COLO668 (cell line): Measurements from ENCODE around the gene MYBBP1A.

ENCODE experiments used
- DNase-seq: peaks from one replicate; lab custom pipeline; 2025; ENCODE audit not compliant: unreplicated experiment; lab: John Stamatoyannopoulos, UW

Gene MYBBP1A

GRCh38 chr17:4572131-4572530, 16.9 kb upstream of the MYBBP1A start:
- no peak for DNase-seq

DNA sequence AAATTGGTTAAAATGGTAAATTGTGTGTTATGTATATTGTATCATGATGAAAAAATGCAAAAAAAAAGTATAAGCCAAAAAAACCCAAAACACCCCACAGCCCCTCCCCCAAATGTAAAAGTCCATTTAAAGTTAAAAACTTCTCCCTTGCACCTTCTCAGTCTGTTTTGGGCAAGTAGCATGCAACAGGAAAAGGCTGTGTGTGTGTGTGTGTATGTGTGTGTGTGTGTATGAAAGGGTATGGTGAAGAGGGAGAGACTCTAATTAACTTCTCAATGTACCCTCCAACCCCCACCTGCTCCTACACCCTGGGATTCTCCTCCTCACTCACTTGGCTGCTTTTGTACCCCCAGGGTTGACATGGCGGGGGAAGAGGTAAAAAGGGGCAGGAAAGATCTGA, 14.4 kb upstream of the MYBBP1A start:
- DNase-seq = no peak

GRCh38 chr17:4566785-4567184, 11.6 kb upstream of the MYBBP1A start:
- DNase-seq = peak; percentile 44

DNA sequence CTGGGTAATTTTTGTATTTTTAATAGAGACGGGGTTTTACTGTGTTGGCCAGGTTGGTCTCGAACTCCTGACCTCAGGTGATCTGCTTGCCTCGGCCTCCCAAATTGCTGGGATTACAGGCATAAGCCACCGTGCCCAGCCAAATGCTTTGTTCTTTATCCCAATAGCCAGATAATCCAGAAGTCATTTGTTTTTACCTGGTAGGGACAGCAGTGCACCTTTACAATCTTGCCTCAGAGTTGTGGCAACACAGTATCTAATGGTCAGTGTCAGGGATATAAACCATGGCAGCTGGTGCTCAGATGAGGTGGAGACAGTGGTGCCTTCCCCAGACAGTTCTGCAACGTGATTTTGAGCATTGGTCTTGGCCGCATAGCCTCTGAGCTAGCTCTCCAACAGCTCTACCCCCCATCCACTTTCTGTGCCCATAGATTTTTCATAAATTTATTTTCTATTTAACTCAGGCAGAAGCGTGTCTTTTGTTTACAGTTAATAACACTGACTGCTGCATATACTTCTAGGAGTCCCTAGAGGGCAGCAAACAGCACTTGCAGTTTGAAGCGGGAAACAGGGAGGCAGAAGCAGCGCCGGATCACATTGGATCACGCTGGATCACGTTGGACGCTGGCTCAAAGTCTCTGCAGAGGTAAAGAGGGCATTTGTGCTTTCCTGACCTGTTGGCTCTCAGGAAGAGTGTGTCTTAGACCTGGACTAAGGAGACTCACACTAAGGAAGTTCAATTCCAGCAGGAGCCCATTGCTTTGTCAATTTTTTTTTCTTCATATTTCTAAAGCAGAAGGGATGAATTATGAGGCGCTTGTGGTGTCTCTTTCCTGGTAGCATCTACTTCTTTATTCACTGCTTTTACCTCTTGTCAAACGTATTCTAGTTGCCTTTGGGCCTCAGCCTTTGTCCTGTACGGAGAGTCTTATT, 10.3 kb upstream of the MYBBP1A start:
- peak; percentile 51 for DNase-seq

- no peak for DNase-seq
Measured at GRCh38 chr17:4562015-4562969, 7.1 kb upstream of the MYBBP1A start.

DNA sequence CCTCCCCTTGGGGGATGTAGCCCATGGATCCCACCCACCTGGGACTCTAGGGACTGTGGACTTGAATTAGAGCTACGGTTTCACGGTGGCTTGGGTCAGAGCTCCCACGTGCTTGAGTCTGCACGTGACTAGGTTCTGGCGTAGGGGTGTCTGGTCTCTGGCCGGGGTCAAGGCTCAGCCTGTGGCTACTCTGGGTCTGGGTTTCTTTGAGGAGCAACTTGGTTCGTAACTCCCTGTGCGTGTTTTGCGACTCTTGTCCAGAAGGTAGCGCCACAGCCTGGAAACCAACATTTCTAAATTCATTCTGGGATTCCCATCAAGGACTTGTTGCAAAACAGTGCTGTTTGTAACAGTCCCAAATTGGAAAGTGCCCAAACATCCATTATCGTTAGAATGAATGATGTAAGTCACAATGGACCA, 5.7 kb upstream of the MYBBP1A start:
- DNase-seq = no peak

DNA sequence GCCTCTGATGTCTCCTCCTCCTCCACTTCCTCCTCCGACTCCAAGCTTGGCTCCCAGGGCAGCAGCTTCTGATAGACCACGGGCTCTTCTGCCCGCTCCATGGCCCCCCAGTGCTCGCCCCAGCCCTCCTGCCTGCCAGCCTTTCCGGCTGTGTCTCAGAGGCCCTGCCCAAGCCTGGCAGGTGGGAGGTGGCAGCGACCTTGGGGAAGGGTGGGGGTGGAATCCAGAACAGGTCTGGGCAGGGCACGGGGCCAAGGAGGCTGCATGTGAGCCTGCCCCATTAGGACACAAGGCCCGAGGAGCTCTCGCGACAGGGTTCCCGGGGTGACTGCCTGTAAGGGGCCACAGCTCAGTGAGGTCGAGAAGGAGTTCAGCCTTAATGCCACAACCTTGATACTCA, 5.2 kb upstream of the MYBBP1A start, which contains the start of gene GGT6:
Gene GGT6 (minus strand): TSS at position 157 of the 400 bp plus-strand sequence. CDS start 56 bp downstream, at position 101.
- DNase-seq = peak; percentile 36

DNA sequence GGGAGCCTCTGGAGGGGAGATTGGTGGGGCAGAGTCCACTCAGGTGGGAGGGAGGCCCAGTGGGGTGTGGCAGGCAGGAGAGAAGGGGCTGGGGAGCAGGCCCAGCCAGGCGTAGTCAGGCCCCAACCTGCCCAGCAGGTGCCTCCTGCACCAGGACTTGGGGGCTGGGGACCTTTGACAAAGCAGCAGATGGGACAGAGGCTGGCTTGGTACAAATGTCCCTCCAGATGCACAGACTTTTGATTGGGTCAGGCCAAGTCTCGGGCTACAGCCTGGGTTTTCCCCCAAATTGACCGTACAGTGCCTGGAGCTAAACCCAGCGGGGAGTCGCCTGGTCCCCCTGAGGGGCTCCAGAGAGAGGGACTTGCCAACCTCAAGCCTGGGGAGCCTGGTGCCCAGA, 4.8 kb upstream of the MYBBP1A start:
- DNase-seq = peak; percentile 46

DNA sequence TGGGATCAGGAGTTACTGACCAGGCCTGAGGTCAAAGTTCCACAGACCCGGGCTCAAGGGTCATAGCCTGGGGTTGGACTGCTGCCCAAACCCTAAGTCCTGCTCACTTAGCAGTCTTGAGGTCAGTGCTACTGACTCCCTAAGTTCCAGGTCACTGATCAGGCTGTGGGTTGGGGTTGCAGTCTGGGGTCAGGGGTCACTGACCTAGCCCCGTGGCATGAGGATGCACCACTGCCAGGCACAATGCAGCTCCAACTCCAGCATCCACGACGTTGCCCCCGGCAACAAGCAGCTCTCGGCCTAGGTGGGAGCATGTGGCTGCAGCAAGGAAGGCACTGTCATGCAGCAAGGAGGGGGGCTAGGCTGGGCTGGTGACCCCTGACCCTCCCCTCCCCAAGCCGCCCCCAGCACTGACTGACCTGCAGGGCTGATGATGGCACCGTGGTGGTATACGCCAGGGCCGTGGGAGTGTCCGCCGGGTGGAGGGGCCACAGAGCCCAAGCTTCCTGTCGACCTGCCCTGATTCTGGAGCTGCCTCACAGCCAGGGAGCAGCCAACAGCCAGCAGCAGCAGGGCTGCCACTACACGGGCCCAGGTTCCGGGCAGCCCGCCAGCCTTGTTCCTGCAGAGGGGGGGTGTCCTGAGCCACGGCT, 4.1 kb upstream of the MYBBP1A start:
- peak; percentile 8 for DNase-seq

DNA sequence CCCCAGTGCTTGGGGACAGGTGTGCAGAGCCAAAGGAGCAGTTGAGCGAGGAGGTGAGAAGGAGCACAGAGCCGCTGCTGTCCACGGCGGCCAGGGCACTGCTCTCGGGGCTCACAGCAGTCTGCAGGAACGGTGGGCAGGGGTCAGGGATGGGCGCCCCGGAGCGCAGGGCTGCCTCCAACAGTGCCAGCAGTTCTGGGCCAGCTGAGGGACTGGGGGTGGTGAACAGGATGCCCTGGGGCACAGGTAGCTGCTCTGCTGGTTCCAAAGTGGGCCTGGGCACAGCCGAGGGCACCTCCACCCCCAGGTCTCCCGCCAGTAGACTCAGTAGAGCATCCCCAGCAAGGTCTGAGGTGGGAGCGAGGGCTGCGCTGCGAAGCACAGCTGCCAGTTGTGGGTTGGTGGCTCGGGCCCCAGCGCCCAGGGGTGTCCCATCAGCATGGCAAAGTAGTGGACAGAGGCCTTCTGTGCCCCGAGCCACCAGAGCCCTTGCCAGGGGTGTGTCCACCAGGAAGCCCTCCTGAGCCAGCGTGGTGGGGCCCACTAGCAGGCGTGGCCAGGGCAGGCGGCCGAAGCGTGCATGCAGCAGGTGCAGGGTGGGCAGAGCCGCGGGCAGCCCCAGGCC, 3.3 kb upstream of the MYBBP1A start:
- no peak for DNase-seq

- no peak for DNase-seq
Measured at GRCh38 chr17:4557626-4558346, 2.6 kb upstream of the MYBBP1A start.

- no peak for DNase-seq
Measured at GRCh38 chr17:4556996-4557395, 1.8 kb upstream of the MYBBP1A start.

DNA sequence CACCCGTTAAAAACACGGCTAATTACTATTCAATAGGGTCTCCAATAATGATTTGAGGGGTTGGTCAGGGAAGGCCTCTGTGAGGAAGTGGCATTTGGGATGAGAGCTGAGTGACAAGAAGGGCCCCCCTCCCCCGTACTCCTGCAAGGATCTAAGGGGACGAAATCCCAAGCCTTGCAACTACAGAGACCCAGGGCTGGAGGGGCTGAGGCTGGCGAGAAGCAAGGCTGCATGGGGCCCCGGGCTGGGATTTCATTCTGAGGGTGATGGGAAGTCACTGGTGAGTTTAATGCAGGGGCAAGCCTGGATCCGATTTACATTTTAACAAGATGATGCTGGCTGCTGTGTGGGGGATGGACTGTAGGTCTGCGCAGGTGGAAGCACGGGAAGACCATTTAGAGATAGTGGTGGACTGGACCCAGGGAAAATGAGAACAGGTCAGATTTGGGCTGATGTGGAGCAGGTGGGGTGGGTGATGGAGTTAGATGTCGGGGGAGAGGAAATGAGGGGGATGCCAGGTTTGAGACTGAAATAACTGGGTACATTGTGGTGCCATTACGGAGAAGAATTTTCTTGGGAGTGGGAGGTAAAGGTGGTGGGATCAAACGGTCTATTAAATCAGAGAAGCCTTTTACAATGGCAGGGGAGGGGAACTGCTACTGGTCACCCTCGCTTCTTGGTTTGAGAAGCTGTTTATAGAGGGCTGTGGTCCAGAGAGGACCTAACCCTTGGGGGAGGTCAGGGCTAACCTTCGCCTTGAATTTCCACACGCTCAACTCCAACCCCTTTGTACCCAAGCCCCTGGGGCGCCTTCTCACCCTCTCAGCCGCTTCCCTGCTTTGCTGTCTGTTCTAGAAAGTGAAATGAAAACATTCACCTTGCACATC, 932 bp upstream of the MYBBP1A start:
- no peak for DNase-seq

DNA sequence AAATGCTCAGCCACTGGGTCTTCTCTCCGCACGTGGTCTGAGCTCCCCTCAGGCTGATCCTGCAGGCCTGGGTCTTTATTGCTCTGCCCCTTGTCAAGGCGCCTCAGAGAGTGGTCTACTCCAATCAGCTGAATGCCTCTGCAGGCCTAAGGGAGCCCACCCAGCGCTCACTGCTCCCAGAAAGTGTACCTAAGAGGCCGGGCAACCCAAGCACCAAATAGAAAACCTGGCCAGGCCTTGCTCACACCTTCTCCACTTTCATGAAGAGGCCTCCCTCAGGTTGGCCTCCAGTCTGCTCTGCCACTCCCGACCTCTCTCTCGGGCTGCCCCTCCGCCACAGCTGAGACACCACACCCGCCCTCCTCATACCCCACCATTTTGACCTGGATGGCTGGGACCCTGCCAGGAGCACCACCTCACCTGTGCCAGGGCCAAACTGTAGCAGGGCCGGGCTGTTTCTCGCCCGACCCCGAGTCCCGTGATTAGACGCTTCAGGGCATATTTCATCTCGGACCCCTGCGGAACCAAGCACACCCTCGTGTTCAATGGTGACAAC, 665 bp downstream of the MYBBP1A start:
- DNase-seq = no peak

- DNase-seq = no peak
Measured at GRCh38 chr17:4553669-4554068, 1.5 kb downstream of the MYBBP1A start.

DNA sequence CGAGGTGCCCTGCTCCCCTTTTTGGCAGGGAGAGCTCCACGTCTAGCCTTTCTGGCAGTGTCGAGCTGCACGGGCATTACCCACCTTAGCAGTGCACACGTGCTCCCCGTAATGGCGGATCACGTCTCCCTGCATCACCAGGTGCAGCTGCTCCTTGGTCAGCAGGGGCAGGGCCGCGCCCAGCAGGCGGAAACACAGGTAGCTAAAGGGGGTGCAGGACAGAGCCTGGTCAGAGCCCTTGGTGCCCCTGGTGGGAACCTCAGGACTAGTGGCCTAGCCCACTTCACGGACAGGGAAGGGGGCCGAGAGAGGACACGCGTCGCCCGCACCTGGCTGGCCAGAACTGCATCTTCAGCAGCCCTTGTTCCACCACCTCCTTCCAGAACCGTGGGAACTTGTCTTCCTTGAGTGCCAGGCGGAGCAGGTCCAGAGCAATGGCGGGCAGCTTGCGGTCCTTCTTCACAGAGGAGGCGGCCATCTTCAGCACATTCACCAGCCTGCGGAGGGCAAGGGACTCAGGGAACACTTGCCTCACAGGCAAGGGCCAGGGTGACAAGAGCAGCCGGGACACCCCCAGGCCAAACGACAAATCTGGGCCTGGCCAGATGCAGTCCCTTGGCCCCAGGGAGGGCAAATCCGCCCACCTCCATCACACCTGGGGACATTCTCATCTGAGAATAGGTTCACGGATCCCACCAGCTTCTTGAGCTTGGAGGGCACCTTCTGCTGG, 3.2 kb downstream of the MYBBP1A start:
- no peak for DNase-seq

DNA sequence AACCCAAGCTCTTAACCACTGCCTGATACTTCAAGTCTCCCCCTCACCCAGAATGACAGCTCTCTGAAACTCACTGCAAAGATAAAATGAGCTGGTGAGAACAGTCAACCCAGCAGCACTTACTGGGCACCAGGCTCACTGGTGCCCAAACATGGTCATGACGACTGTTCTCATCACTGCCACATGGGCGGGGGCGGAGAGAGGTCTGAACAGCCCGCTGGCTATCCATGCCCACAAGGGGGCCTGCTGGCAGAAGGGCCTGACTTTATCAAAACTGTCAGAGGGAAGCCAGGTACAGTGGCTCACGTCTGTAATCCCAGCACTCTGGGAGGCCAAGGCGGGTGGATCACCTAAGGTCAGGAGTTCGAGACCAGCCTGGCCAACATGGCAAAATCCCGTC, 4.0 kb downstream of the MYBBP1A start:
- peak; percentile 5 for DNase-seq

GRCh38 chr17:4550534-4551039, 4.6 kb downstream of the MYBBP1A start:
- no peak for DNase-seq
